Fibroblast of pulmonary artery (primary cell): ENCODE data around the gene CSNK1D.

Source experiments
- DNase-seq: peaks from one replicate; pipeline ENCODE4 v3.0.0-alpha.2; 2010; ENCODE audit warnings: low read depth
- H3K4me3 ChIP-seq: replicated peaks from 2 replicates; pipeline ENCODE4 v1.5.1; 2011; ENCODE audit warnings: low read depth, mild to moderate bottlenecking, control low read depth, low read length, moderate library complexity
- TF ChIP-seq, protein P1 (sequence below): IDR thresholded peaks from 2 replicates; pipeline ENCODE4 v1.5.1; 2011; ENCODE audit warnings: mild to moderate bottlenecking, control low read depth, low read length, inconsistent platforms; ENCODE audit errors: missing control alignments

The CSNK1D gene

DNA sequence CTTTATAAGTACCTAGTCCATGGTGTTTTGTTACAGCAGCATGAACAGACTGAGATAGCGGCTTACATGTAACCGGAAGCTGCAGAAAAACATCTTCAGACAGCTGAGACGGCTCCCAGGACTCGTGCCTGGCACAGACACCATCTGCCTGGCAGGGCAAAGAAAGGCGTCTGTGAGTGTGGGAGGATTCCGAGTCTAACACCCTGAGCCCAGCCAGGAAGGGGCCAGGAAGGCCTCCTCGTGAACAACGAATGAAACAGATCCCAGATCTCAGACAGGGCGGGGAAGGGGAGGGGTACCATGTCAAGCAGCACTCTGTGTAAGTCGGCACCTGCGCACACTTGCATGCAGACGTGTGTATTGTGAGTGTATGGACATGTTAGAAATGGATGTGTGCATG lies 4.4 kb upstream of the CSNK1D start:
- H3K4me3 ChIP-seq, result no peak overlapping the region
- DNase-seq, result no peak
- TF ChIP-seq, protein P1, sequence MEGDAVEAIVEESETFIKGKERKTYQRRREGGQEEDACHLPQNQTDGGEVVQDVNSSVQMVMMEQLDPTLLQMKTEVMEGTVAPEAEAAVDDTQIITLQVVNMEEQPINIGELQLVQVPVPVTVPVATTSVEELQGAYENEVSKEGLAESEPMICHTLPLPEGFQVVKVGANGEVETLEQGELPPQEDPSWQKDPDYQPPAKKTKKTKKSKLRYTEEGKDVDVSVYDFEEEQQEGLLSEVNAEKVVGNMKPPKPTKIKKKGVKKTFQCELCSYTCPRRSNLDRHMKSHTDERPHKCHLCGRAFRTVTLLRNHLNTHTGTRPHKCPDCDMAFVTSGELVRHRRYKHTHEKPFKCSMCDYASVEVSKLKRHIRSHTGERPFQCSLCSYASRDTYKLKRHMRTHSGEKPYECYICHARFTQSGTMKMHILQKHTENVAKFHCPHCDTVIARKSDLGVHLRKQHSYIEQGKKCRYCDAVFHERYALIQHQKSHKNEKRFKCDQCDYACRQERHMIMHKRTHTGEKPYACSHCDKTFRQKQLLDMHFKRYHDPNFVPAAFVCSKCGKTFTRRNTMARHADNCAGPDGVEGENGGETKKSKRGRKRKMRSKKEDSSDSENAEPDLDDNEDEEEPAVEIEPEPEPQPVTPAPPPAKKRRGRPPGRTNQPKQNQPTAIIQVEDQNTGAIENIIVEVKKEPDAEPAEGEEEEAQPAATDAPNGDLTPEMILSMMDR, result no peak

DNA sequence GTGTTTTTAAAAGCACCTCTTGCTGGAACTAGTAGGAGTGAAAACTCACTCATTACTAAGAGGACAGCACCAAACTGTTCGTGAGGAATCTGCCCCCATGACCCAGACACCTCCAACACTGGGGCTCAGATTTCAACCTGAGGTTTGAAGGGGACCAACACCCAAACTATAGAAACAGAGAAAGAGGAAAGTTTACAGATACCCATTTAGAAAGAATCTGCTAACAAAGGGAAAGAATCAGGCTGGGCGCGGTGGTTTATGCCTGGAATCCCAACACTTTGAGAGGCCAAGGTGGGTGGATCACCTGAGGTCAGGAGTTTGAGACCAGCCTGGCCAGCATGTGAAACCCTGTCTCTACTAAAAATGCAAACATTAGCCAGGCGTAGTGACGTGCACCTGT lies 3.4 kb upstream of the CSNK1D start:
- TF ChIP-seq, protein P1, result no peak
- DNase-seq, result no peak
- H3K4me3 ChIP-seq, result no peak overlapping the region

DNA sequence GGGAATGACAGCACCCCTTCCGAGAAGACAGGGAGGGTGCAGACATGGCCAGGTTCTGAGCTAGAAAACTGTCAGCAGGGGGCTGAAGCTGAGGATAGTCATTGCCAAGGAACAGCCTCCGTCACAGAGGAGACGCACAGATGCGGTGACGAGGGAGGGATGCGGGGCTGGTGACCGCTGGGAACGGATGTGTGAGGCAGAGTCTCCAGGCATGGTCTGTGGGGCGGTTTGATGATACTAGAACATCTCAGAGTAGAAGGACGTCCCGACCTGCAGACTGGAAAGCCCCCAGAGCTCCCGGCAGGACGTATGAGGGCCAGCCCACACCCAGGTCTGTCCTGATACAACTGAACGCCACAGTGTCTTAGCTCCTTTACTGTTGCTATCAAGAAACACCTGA lies 1.8 kb upstream of the CSNK1D start:
- H3K4me3 ChIP-seq, result no peak overlapping the region
- DNase-seq, result no peak
- TF ChIP-seq, protein P1, result no peak

DNA sequence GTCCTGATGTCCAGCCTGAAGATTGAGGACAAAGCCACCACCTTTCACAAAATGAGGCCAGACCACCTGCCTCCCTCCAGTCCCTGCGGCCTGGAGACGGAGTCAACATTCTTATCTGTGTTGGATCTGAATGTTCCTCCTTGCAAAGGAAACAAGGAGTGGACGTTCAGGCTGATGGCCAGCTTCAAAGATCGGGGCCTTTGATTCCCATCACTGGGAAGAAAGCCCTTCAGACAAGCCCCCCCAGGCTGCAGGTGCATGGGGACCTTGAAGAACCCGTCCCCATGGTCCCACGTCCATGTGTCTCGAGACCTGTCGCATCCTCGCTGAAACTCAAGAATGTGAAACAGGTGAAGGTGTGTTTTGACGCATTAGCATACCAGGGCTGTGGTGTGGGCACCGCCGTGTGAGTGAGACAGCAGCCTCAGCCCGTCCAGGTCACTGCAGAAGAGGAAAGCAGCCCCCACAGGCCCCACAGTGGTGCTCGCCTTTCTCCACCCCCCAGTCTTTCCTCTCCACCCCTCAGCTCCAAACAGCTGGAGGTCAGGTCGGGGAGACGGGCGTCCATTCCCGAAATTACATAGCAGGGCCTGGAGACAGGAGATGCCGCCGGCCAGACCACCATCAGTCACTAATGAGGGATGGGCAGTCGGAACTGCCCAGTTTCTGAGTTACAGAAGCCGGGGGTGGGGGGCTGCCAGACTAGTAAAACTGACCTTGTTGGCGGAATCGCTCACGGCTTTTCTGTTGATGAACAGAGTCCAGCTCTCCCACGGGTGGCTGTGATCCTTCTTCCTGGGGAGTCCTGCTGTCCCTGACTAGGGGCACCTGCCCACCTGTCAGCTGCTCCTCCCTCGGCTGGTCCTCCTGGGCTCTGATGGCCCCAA lies 877 bp upstream of the CSNK1D start:
- H3K4me3 ChIP-seq, result peak overlapping the region; percentile 85
- TF ChIP-seq, protein P1, result no peak
- DNase-seq, result no peak

DNA sequence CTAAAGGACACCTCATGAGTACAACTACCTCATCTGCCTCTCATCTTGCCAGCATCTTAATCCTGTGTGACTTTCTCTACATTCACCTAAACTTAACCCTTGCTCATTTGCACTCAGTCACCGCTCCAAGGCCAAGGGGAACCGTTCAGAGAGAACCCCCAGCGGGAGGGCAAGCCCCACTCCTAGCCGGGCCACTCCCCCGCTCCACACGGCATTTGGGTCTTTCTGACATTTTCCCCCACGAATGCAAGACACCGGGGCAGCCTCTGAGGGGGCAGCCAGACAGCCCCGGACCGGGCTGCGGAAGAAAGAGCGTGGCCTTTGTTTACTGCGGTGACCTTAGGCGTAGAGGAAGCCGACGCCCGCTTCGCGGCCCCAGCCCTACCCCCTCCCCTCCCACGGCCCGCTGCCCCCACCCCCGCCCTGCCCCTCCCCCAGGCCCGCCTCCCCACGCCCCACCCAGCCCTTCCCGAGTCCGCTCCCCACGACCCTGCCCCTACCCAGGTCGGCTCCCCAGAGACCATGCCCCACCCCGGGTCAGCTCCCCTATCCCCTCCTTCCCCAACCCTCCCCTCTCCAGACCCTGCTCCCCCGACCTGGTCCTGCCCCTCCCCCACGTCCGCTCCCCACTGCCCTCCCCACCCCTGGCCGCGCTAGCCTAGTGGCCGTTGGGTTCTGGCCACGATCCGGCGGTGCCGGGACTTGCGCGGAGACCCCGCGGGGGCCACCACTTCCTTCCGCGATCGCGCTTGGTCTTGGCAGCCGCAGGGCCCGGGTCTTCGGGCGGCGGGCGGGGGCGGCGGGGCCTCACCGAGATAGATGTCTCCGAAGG lies 789 bp downstream of the CSNK1D start:
- H3K4me3 ChIP-seq, result peak overlapping the region; percentile 85
- TF ChIP-seq, protein P1, result no peak
- DNase-seq, result no peak

DNA sequence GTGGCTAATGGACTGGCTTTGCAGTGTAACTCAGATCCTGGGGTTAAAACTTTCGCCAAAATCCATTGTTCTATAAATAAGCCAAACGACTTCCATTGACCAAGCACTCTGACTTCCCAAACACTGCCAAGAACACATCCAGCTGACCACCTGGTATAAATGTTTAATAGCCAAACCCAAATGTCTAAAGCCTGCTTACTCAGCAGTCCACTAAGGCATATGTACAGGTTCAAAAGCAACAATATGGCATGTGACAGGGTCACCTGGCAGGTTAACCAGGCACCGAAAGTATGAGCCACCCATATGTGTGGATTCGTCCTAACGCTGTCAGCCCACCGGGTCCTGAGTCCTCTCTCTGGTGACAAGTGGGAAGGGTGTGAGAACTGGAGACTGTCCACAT lies 2.1 kb downstream of the CSNK1D start:
- no peak for DNase-seq
- peak overlapping the region; percentile 85 for H3K4me3 ChIP-seq
- TF ChIP-seq, protein P1, result no peak
